Neural crest cell (in vitro differentiated cells): Measurements from ENCODE around the gene TGFB2. TPM values are rescaled to one million over a fixed set of nuclear protein-coding genes. Genes with fewer than 3 reads are reported as not detected.

Experiments
- DNase-seq: peaks from one replicate; pipeline ENCODE4 v3.0.0; 2021; ENCODE audit warnings: low read depth, mixed read lengths, low spot score
- H3K27ac Mint-ChIP-seq: one replicate; pipeline ENCODE4 v1.8.0; 2021; ENCODE audit warnings: mild to moderate bottlenecking, mixed read lengths; ENCODE audit not compliant: unreplicated experiment
- H3K27me3 Mint-ChIP-seq: 2 replicates; pipeline ENCODE4 v1.8.0; 2021; ENCODE audit warnings: low read depth, mild to moderate bottlenecking, mixed read lengths
- H3K36me3 Mint-ChIP-seq: 2 replicates; pipeline ENCODE4 v1.8.0; 2021; ENCODE audit warnings: low read depth, mild to moderate bottlenecking, mixed read lengths
- H3K4me1 Mint-ChIP-seq: 2 replicates; pipeline ENCODE4 v1.8.0; 2021; ENCODE audit warnings: mixed read lengths
- H3K4me3 Mint-ChIP-seq: one replicate; pipeline ENCODE4 v1.8.0; 2021; ENCODE audit warnings: mild to moderate bottlenecking, mixed read lengths
- H3K9me3 Mint-ChIP-seq: 2 replicates; pipeline ENCODE4 v1.8.0; 2021; ENCODE audit warnings: mixed read lengths
- CTCF ChIP-seq: fragments of 200-600 bp; sonication (generic); conservative IDR thresholded peaks from 2 replicates; pipeline ENCODE4 v1.5.0; 2021; ENCODE audit warnings: antibody characterized with exemption, mild to moderate bottlenecking
- total RNA-seq: library from RNA; stranded (reverse); gene quantifications from 2 replicates; pipeline ENCODE4 v1.2.1, GENCODE V29; 2021

TGFB2 gene
- total RNA-seq, 1 donor from 2014 or later, result 11.4 TPM

- TF ChIP-seq CTCF, result no peak
- Mint-ChIP-seq H3K9me3 (peaks cover 4% of the 10 kb centered on the region), H3K4me1 (peaks cover 18% of the 10 kb centered on the region), H3K36me3 (no peaks in the 10 kb centered on the region), H3K27me3 (no peaks in the 10 kb centered on the region), H3K27ac (no peak overlapping the region), H3K4me3 (no peak overlapping the region)
- no peak for DNase-seq
Measured at GRCh38 chr1:218490406-218490922, 145.3 kb downstream of the TGFB2 start.

- DNase-seq, result no peak
- Mint-ChIP-seq H3K4me1 (peaks cover 18% of the 10 kb centered on the region), H3K36me3 (no peaks in the 10 kb centered on the region), H3K27ac (no peak overlapping the region), H3K27me3 (no peaks in the 10 kb centered on the region), H3K4me3 (no peak overlapping the region), H3K9me3 (peaks cover 4% of the 10 kb centered on the region)
- no peak for TF ChIP-seq CTCF
Measured at GRCh38 chr1:218492874-218493273, 147.7 kb downstream of the TGFB2 start.

- Mint-ChIP-seq H3K4me1 (peaks cover 18% of the 10 kb centered on the region), H3K9me3 (peaks cover 4% of the 10 kb centered on the region), H3K27ac (no peak overlapping the region), H3K36me3 (no peaks in the 10 kb centered on the region), H3K27me3 (no peaks in the 10 kb centered on the region), H3K4me3 (no peak overlapping the region)
- no peak for TF ChIP-seq CTCF
- DNase-seq, result no peak
Measured at GRCh38 chr1:218493986-218494385, 148.8 kb downstream of the TGFB2 start.

Other genes starting within 250 kb of the TGFB2 start
- 34.9 and 35.2 TPM in 2 replicates for gene RRP15, start 60.0 kb upstream of the TGFB2 start, total RNA-seq